ENCODE results near the gene HHEX.

The HHEX gene

GRCh38 chr10:92699193-92699517 lies 9.4 kb downstream of the HHEX start:
- Histone ChIP-seq H3K27me3 (ENCODE audit: insufficient read depth, low read depth) (no peaks in the 10 kb centered on the region), H3K4me1 (ENCODE audit: low read depth, poor library complexity, severe bottlenecking) (no peaks in the 10 kb centered on the region), H3K79me2 (ENCODE audit: insufficient read depth, low read depth) (no peaks in the 10 kb centered on the region), H3K9ac (no peak overlapping the region), H2AFZ (ENCODE audit: low read depth) (no peak overlapping the region), H3K27ac (no peak overlapping the region), H4K20me1 (ENCODE audit: insufficient read depth) (no peaks in the 10 kb centered on the region), H3K36me3 (ENCODE audit: insufficient read depth) (no peaks in the 10 kb centered on the region), H3K4me3 (IDR thresholded peaks at IDR 0.05; ENCODE audit: insufficient read depth, low read depth, low read length) (no peak overlapping the region), H3K4me2 (no peak overlapping the region)
- no peak for TF ChIP-seq CTCF (conservative IDR thresholded peaks at IDR 0.05; ENCODE audit: low read depth, low read length)

DNA sequence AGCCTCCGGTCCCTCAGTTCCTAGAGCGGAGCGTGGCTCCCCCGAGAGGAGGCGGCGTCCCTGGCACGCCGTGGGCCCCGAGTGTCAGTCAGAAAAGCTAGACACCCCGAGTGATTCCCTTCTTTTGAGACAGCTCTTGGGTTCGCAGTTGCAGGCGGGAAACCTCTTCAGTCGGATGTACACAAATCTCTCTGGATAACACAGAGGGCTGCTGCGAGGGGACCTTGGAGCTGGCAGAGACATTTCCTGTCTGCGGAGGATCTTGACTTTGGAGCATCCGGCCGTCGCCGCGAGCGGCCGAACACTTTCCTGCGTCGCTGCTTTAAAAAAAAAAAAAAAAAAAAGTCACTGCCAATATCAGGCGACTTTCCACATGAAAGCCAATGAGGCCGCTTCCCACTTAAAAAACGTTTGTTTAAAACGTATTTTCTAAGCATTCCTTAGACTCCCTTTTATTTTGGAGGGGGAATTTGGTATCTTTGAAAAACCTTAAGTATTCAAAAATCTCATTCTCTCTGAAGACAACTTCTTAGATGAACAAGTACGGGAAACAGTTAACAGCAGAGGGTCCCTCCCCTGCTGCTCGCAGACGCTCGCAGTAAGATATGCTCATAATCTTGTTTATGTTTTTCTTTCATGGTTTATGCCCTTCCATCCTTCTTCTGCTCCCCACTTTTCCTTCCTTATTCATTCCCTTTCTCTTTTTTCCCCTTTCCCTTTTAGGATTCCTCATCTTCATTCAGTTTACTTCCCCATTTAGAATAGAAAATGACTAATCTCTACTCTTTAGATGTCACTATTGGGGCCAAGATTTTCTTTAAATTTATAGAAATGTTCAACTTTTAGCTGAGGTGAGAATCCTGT lies 10.0 kb downstream of the HHEX start:
- Histone ChIP-seq H3K36me3 (ENCODE audit: insufficient read depth) (no peaks in the 10 kb centered on the region), H3K27ac (no peak overlapping the region), H2AFZ (ENCODE audit: low read depth) (no peak overlapping the region), H3K4me2 (no peak overlapping the region), H3K4me3 (IDR thresholded peaks at IDR 0.05; ENCODE audit: insufficient read depth, low read depth, low read length) (no peak overlapping the region), H4K20me1 (ENCODE audit: insufficient read depth) (no peaks in the 10 kb centered on the region), H3K4me1 (ENCODE audit: low read depth, poor library complexity, severe bottlenecking) (no peaks in the 10 kb centered on the region), H3K9ac (no peak overlapping the region), H3K79me2 (ENCODE audit: insufficient read depth, low read depth) (no peaks in the 10 kb centered on the region), H3K27me3 (ENCODE audit: insufficient read depth, low read depth) (no peaks in the 10 kb centered on the region)
- TF ChIP-seq CTCF (conservative IDR thresholded peaks at IDR 0.05; ENCODE audit: low read depth, low read length), result no peak

DNA sequence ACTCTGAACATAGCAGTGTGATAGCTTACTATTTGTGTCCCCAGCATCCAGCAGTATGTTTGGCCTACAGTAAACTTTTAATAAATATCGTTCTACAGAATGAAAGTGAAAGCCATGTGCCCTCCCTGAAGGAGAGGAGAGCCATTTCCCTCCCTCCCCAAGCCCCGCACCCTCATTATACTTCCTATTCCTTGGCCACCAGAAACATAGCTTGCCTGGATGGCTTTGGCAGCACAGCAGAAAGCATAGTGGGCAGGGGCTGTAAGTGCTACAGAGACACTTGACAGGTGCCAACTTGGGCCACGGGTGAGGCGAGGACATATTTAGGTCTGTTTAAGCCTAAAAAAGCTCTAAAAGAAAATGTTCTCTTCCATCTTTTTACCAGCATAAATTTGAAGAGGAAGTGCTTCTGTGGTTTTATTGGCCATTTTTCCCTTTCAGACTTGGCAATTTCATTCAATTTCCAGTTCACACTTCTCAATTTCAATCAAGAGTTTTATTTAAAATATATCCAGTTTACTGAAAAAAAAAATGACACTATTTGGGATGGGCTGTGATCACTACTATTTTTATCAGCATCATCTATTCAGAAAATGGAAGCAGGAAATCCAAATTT lies 12.7 kb downstream of the HHEX start:
- Histone ChIP-seq H3K36me3 (ENCODE audit: insufficient read depth) (no peaks in the 10 kb centered on the region), H3K79me2 (ENCODE audit: insufficient read depth, low read depth) (no peaks in the 10 kb centered on the region), H3K4me2 (no peak overlapping the region), H3K27me3 (ENCODE audit: insufficient read depth, low read depth) (no peaks in the 10 kb centered on the region), H3K27ac (no peak overlapping the region), H3K4me1 (ENCODE audit: low read depth, poor library complexity, severe bottlenecking) (no peaks in the 10 kb centered on the region), H4K20me1 (ENCODE audit: insufficient read depth) (no peaks in the 10 kb centered on the region), H3K4me3 (IDR thresholded peaks at IDR 0.05; ENCODE audit: insufficient read depth, low read depth, low read length) (no peak overlapping the region), H2AFZ (ENCODE audit: low read depth) (no peak overlapping the region), H3K9ac (no peak overlapping the region)
- no peak for TF ChIP-seq CTCF (conservative IDR thresholded peaks at IDR 0.05; ENCODE audit: low read depth, low read length)

DNA sequence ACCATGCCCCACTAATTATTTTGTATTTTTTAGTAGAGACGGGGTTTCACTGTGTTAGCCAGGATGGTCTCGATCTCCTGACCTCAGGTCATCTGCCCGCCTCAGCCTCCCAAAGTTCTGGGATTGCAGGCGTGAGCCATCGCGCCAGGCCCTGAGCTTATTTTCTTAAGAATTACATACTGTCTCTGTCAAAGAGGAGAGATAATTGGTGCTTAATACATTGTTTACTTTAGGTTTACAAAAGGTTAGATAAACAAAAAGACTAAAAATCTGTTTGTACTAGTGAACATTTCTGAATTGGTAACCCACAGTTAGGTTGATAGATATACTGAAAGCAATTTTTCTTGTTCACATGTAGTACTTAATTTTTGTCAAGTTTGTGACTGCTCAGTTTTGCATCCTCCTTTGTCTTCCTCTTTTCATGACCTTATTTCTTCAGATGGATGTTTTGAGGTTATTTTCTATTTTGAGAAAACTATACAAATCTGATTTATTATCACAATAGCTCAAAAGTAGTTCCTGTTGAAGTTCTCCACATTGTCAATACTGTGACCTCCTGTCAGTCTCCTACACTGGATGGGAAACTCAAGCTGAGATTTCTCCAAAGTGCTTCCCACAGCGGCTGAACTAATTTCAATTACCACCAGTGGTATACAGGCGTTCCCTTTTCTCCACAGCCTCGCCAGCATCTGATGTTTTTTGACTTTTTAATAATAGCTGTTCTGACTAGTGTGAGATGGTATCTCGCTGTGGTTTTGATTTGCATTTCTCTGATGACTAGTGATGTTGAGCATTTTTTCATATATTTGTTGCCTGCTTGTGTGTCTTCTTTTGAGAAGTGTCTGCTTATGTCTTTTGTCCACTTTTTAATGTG lies 22.5 kb downstream of the HHEX start:
- H3K36me3 ChIP-seq (ENCODE audit: insufficient read depth), result no peaks in the 10 kb centered on the region
- H3K27me3 ChIP-seq (ENCODE audit: insufficient read depth, low read depth), result no peaks in the 10 kb centered on the region
- TF ChIP-seq CTCF (conservative IDR thresholded peaks at IDR 0.05; ENCODE audit: low read depth, low read length), result no peak
- H3K9ac ChIP-seq, result no peak overlapping the region
- H3K79me2 ChIP-seq (ENCODE audit: insufficient read depth, low read depth), result no peaks in the 10 kb centered on the region
- no peak overlapping the region for H3K4me3 ChIP-seq (IDR thresholded peaks at IDR 0.05; ENCODE audit: insufficient read depth, low read depth, low read length)
- no peak overlapping the region for H2AFZ ChIP-seq (ENCODE audit: low read depth)
- H3K4me2 ChIP-seq, result no peak overlapping the region
- no peaks in the 10 kb centered on the region for H3K4me1 ChIP-seq (ENCODE audit: low read depth, poor library complexity, severe bottlenecking)
- H3K27ac ChIP-seq, result no peak overlapping the region
- no peaks in the 10 kb centered on the region for H4K20me1 ChIP-seq (ENCODE audit: insufficient read depth)
